Measurements from ENCODE around the gene VSTM2B.

DNA sequence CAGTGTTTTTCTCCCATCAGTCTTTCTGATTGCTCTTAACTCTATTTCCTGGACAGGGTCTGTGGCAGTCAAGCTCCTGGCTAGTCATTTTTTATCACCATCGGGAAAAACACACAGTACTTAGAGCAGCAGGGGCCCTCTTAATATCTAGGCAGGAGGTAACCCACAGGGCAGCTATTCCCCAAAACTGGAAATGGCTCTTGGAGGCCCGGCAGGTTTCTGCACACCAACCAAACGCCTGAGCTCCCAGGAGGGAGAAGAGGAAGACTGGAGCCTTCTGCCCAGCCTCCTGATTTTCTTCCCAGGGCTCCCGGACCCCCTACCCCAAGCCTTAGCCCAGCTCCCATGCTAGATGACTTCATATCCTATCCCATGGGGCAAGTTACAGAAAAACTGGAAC is 49.3 kb upstream of the VSTM2B start:
- TF ChIP-seq, protein P1, sequence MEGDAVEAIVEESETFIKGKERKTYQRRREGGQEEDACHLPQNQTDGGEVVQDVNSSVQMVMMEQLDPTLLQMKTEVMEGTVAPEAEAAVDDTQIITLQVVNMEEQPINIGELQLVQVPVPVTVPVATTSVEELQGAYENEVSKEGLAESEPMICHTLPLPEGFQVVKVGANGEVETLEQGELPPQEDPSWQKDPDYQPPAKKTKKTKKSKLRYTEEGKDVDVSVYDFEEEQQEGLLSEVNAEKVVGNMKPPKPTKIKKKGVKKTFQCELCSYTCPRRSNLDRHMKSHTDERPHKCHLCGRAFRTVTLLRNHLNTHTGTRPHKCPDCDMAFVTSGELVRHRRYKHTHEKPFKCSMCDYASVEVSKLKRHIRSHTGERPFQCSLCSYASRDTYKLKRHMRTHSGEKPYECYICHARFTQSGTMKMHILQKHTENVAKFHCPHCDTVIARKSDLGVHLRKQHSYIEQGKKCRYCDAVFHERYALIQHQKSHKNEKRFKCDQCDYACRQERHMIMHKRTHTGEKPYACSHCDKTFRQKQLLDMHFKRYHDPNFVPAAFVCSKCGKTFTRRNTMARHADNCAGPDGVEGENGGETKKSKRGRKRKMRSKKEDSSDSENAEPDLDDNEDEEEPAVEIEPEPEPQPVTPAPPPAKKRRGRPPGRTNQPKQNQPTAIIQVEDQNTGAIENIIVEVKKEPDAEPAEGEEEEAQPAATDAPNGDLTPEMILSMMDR (conservative IDR thresholded peaks at IDR 0.05 in 1 of 2, IDR thresholded peaks at IDR 0.05 in 1 of 2; ENCODE audit: extremely low read depth in 1 of 2, insufficient read depth in 1 of 2, low read depth in 1 of 2, low read length in 2 of 2), result no peak
- TF ChIP-seq EZH2 (IDR thresholded peaks at IDR 0.05; ENCODE audit: borderline replicate concordance, low read length), result no peak
